HFFc6 (cell line): ENCODE measurements around the gene SCGN. TPM values are rescaled to one million over a fixed set of nuclear protein-coding genes. Genes with fewer than 3 reads are reported as not detected.

ENCODE experiments used
- DNase-seq: peaks from one replicate; pipeline ENCODE4 v3.0.0-alpha.2; 2018
- H3K27ac Mint-ChIP-seq: 2 replicates; pipeline ENCODE4 v1.8.0; 2020; ENCODE audit warnings: mild to moderate bottlenecking, mixed read lengths
- H3K27me3 Mint-ChIP-seq: 2 replicates; pipeline ENCODE4 v1.8.0; 2021; ENCODE audit warnings: mild to moderate bottlenecking, moderate library complexity, mixed read lengths; ENCODE audit not compliant: insufficient read depth
- H3K36me3 Mint-ChIP-seq: 2 replicates; pipeline ENCODE4 v1.8.0; 2021; ENCODE audit warnings: low read depth, mixed read lengths
- H3K4me1 Mint-ChIP-seq: 2 replicates; pipeline ENCODE4 v1.8.0; 2020; ENCODE audit warnings: low read depth, mixed read lengths
- H3K4me3 Mint-ChIP-seq: 2 replicates; pipeline ENCODE4 v1.8.0; 2020; ENCODE audit warnings: mild to moderate bottlenecking, moderate library complexity, mixed read lengths
- H3K9me3 Mint-ChIP-seq: 2 replicates; pipeline ENCODE4 v1.8.0; 2020; ENCODE audit warnings: mild to moderate bottlenecking, mixed read lengths
- CTCF ChIP-seq: fragments of 200-600 bp; sonication (generic); IDR thresholded peaks from 2 replicates; pipeline ENCODE4 v1.5.0; 2021; ENCODE audit warnings: antibody characterized with exemption, mild to moderate bottlenecking
- total RNA-seq, 6 experiments: library from RNA; stranded (reverse); fragmentation: NEBNext Ultra II Directional; extraction: Animal tissue kit (Norgen Biotek cat#: 25700); gene quantifications; 2 replicates in 1 of 6; 3 replicates in 5 of 6; pipeline ENCODE4 v1.2.3, GENCODE V29; 2021

SCGN gene
- total RNA-seq, 6 experiments from 2014 or later: not detected

GRCh38 chr6:25715794-25716193, 63.8 kb downstream of the SCGN start:
- H3K9me3 Mint-ChIP-seq: no peaks in the 10 kb centered on the region
- peak overlapping the region; percentile 22; the same call in 1 of the 2 replicates for H3K4me3 Mint-ChIP-seq
- H3K27me3 Mint-ChIP-seq: no peaks in the 10 kb centered on the region; the same call in 1 of the 2 replicates
- DNase-seq: no peak
- no peaks in the 10 kb centered on the region for H3K4me1 Mint-ChIP-seq
- H3K27ac Mint-ChIP-seq: no peak overlapping the region
- TF ChIP-seq CTCF: no peak
- no peaks in the 10 kb centered on the region for H3K36me3 Mint-ChIP-seq

GRCh38 chr6:25717866-25718740, 66.1 kb downstream of the SCGN start:
- Mint-ChIP-seq H3K36me3 (no peaks in the 10 kb centered on the region), H3K27me3 (no peaks in the 10 kb centered on the region; the same call in 1 of the 2 replicates), H3K4me3 (no peak overlapping the region), H3K4me1 (no peaks in the 10 kb centered on the region), H3K27ac (no peak overlapping the region), H3K9me3 (no peaks in the 10 kb centered on the region)
- TF ChIP-seq CTCF: peak; percentile 85
- peak; percentile 29 for DNase-seq

GRCh38 chr6:25726122-25726911, 74.3 kb downstream of the SCGN start:
- H3K4me3 Mint-ChIP-seq: no peak overlapping the region
- peaks cover 5% of the 10 kb centered on the region for H3K27me3 Mint-ChIP-seq
- no peak for TF ChIP-seq CTCF
- no peaks in the 10 kb centered on the region for H3K36me3 Mint-ChIP-seq
- DNase-seq: no peak
- H3K27ac Mint-ChIP-seq: no peak overlapping the region
- H3K4me1 Mint-ChIP-seq: no peaks in the 10 kb centered on the region
- H3K9me3 Mint-ChIP-seq: peaks cover 8% of the 10 kb centered on the region; the same call in 1 of the 2 replicates

GRCh38 chr6:25727028-25727427, 75.0 kb downstream of the SCGN start:
- Mint-ChIP-seq H3K36me3 (no peaks in the 10 kb centered on the region), H3K27me3 (peaks cover 5% of the 10 kb centered on the region), H3K4me3 (no peak overlapping the region), H3K4me1 (no peaks in the 10 kb centered on the region), H3K27ac (no peak overlapping the region), H3K9me3 (peaks cover 8% of the 10 kb centered on the region; the same call in 1 of the 2 replicates)
- no peak for DNase-seq
- TF ChIP-seq CTCF: no peak

GRCh38 chr6:25730907-25731306, 78.9 kb downstream of the SCGN start:
- H3K27me3 Mint-ChIP-seq: peaks cover 3% of the 10 kb centered on the region; the same call in 1 of the 2 replicates
- H3K4me1 Mint-ChIP-seq: no peaks in the 10 kb centered on the region
- H3K36me3 Mint-ChIP-seq: no peaks in the 10 kb centered on the region
- no peak overlapping the region for H3K4me3 Mint-ChIP-seq
- TF ChIP-seq CTCF: no peak
- no peak for DNase-seq
- no peak overlapping the region for H3K27ac Mint-ChIP-seq
- H3K9me3 Mint-ChIP-seq: peaks cover 8% of the 10 kb centered on the region
